ENCODE data around the gene MT1M. TPM values are rescaled to one million over a fixed set of nuclear protein-coding genes. Genes with fewer than 3 reads are reported as not detected.

The MT1M gene
- total and polyA plus RNA-seq, 9 donors: 0.34 to 2.4 (median 0.63) TPM

Other genes with a start within 250 kb of the MT1M start
- 49.1 TPM for gene AMFR, start 207.1 kb upstream of the MT1M start, total RNA-seq
- 10 to 100 TPM; 36.6 to 70.4 (median 51.5) TPM for gene AMFR, start 207.1 kb upstream of the MT1M start, polyA plus RNA-seq (ENCODE audit: insufficient read depth in 1 of 8, insufficient read length in 8 of 8, low replicate concordance in 1 of 8)
- gene NUDT21, start 181.3 kb upstream of the MT1M start, total RNA-seq: 73.8 TPM
- 10 to 100 TPM; 47.3 to 77.1 (median 61.6) TPM for gene NUDT21, start 181.3 kb upstream of the MT1M start, polyA plus RNA-seq (ENCODE audit: insufficient read depth in 1 of 8, insufficient read length in 8 of 8, low replicate concordance in 1 of 8)
- 39.3 TPM for gene OGFOD1, start 181.1 kb upstream of the MT1M start, total RNA-seq
- 10 to 100 TPM; 30.7 to 46.2 (median 37.8) TPM for gene OGFOD1, start 181.1 kb upstream of the MT1M start, polyA plus RNA-seq (ENCODE audit: insufficient read depth in 1 of 8, insufficient read length in 8 of 8, low replicate concordance in 1 of 8)
- gene BBS2, start 112.6 kb upstream of the MT1M start, total RNA-seq: 58.3 TPM
- gene BBS2, start 112.6 kb upstream of the MT1M start, polyA plus RNA-seq (ENCODE audit: insufficient read depth in 1 of 8, insufficient read length in 8 of 8, low replicate concordance in 1 of 8): 10 to 100 TPM; 27.9 to 42.7 (median 36.2) TPM
- gene MT4, start 67.6 kb upstream of the MT1M start, total RNA-seq: not detected
- gene MT4, start 67.6 kb upstream of the MT1M start, polyA plus RNA-seq (ENCODE audit: insufficient read depth in 1 of 8, insufficient read length in 8 of 8, low replicate concordance in 1 of 8): not detected
- gene MT3, start 43.1 kb upstream of the MT1M start, total RNA-seq: 12.6 TPM
- 10 to 100 TPM in 3 of 8 donors, 1 to 10 TPM in 5; 3.9 to 15.8 (median 9.0) TPM for gene MT3, start 43.1 kb upstream of the MT1M start, polyA plus RNA-seq (ENCODE audit: insufficient read depth in 1 of 8, insufficient read length in 8 of 8, low replicate concordance in 1 of 8)
- 9.9 TPM for gene MT2A, start 24.1 kb upstream of the MT1M start, total RNA-seq
- 10 to 100 TPM; 14.6 to 31.5 (median 25.5) TPM for gene MT2A, start 24.1 kb upstream of the MT1M start, polyA plus RNA-seq (ENCODE audit: insufficient read depth in 1 of 8, insufficient read length in 8 of 8, low replicate concordance in 1 of 8)
- 29.0 TPM for gene MT1E, start 6.9 kb upstream of the MT1M start, total RNA-seq
- 10 to 100 TPM in 5 of 8 donors, 1 to 10 TPM in 3; 7.4 to 18.6 (median 11.7) TPM for gene MT1E, start 6.9 kb upstream of the MT1M start, polyA plus RNA-seq (ENCODE audit: insufficient read depth in 1 of 8, insufficient read length in 8 of 8, low replicate concordance in 1 of 8)
- 0.58 TPM for gene MT1A, start 6.0 kb downstream of the MT1M start, total RNA-seq
- gene MT1A, start 6.0 kb downstream of the MT1M start, polyA plus RNA-seq (ENCODE audit: insufficient read depth in 1 of 8, insufficient read length in 8 of 8, low replicate concordance in 1 of 8): under 1 TPM in 2 of 8 donors, not detected in 6; 0.41 to 0.55 TPM
- gene MT1B, start 19.2 kb downstream of the MT1M start, total RNA-seq: not detected
- under 1 TPM in 1 of 8 donors, not detected in 7; 0.64 TPM for gene MT1B, start 19.2 kb downstream of the MT1M start, polyA plus RNA-seq (ENCODE audit: insufficient read depth in 1 of 8, insufficient read length in 8 of 8, low replicate concordance in 1 of 8)
- gene MT1F, start 25.3 kb downstream of the MT1M start, total RNA-seq: not detected
- 1 to 10 TPM in 6 of 8 donors, under 1 TPM in 2; 0.35 to 3.9 (median 1.3) TPM for gene MT1F, start 25.3 kb downstream of the MT1M start, polyA plus RNA-seq (ENCODE audit: insufficient read depth in 1 of 8, insufficient read length in 8 of 8, low replicate concordance in 1 of 8)
- gene MT1G, start 35.4 kb downstream of the MT1M start, total RNA-seq: 1.2 TPM
- 10 to 100 TPM in 2 of 8 donors, 1 to 10 TPM in 1, under 1 TPM in 3, not detected in 2; 0.42 to 21.4 (median 4.3) TPM for gene MT1G, start 35.4 kb downstream of the MT1M start, polyA plus RNA-seq (ENCODE audit: insufficient read depth in 1 of 8, insufficient read length in 8 of 8, low replicate concordance in 1 of 8)
- gene MT1H, start 37.2 kb downstream of the MT1M start, total RNA-seq: 0.40 TPM
- 1 to 10 TPM in 3 of 8 donors, under 1 TPM in 1, not detected in 4; 0.47 to 8.7 (median 6.6) TPM for gene MT1H, start 37.2 kb downstream of the MT1M start, polyA plus RNA-seq (ENCODE audit: insufficient read depth in 1 of 8, insufficient read length in 8 of 8, low replicate concordance in 1 of 8)
- gene MT1X, start 49.8 kb downstream of the MT1M start, total RNA-seq: 16.8 TPM
- gene MT1X, start 49.8 kb downstream of the MT1M start, polyA plus RNA-seq (ENCODE audit: insufficient read depth in 1 of 8, insufficient read length in 8 of 8, low replicate concordance in 1 of 8): 10 to 100 TPM in 6 of 8 donors, 1 to 10 TPM in 2; 7.3 to 15.6 (median 11.0) TPM
- gene NUP93, start 97.5 kb downstream of the MT1M start, total RNA-seq: 54.6 TPM
- 10 to 100 TPM; 42.9 to 49.1 (median 45.1) TPM for gene NUP93, start 97.5 kb downstream of the MT1M start, polyA plus RNA-seq (ENCODE audit: insufficient read depth in 1 of 8, insufficient read length in 8 of 8, low replicate concordance in 1 of 8)
- gene SLC12A3, start 232.5 kb downstream of the MT1M start, total RNA-seq: 0.04 TPM
- gene SLC12A3, start 232.5 kb downstream of the MT1M start, polyA plus RNA-seq (ENCODE audit: insufficient read depth in 1 of 8, insufficient read length in 8 of 8, low replicate concordance in 1 of 8): under 1 TPM in 6 of 8 donors, not detected in 2; 0.03 to 0.07 (median 0.04) TPM